Motor neuron (in vitro differentiated cells): Measurements from ENCODE around the gene BRINP1. TPM values are rescaled to one million over a fixed set of nuclear protein-coding genes. Genes with fewer than 3 reads are reported as not detected.

Experiments used
- ATAC-seq, 8 experiments: fragments of 200-7000 bp; cut with Tn5 transposase; replicated peaks in 6 of 8; 2 replicates each; pipeline ENCODE4 v1.8.0; 2021; ENCODE audit warnings: mild to moderate bottlenecking in 8 of 8, moderate library complexity in 8 of 8
- H3K27ac ChIP-seq, 2 donors: fragments of 250-450 bp; sonication (Bioruptor Pico); 2 replicates each; pipeline ENCODE4 v1.9.0; 2021; ENCODE audit warnings: antibody characterized with exemption in 2 of 2, mild to moderate bottlenecking in 2 of 2, moderate library complexity in 1 of 2
- H3K4me1 ChIP-seq, 2 donors: fragments of 250-450 bp; sonication (Bioruptor Pico); replicated peaks in 1 of 2; 2 replicates each; pipeline ENCODE4 v1.6.1; 2021; ENCODE audit warnings: antibody characterized with exemption in 2 of 2, mild to moderate bottlenecking in 2 of 2, moderate library complexity in 1 of 2
- H3K4me3 ChIP-seq, 5 donors: fragments of 250-450 bp; sonication (Bioruptor Pico); 2 replicates each; pipeline ENCODE4 v1.9.0; 2021; ENCODE audit warnings: antibody characterized with exemption in 5 of 5, mild to moderate bottlenecking in 5 of 5, moderate library complexity in 4 of 5
- whole genome bisulfite sequencing, 10 experiments: fragments of 450-650 bp; shearing (Covaris generic); methylation state at CpG; one replicate each; pipeline ENCODE4 v1.0.0; 2022; 5-methylcytosine and 5-hydroxymethylcytosine counted together
- in situ Hi-C, 9 experiments: fragments of 400-800 bp; cut with MboI; loops; one replicate each; pipeline ENCODE4 v1.15.0; 2021; ENCODE audit warnings: low sequenced_read_pairs in 9 of 9, low pct_unique_long_range_greater_than_20kb in 2 of 9; ENCODE audit not compliant: unreplicated experiment in 9 of 9
- total RNA-seq, 8 experiments: library from RNA; unstranded; fragments of 300-600 nt; gene quantifications; 2 replicates each; pipeline versions ENCODE4 v1.2.3 to v1.2.4, GENCODE V29; 2022

The BRINP1 gene
- total RNA-seq, 8 experiments from 2014 or later: 4.5 to 43.6 (median 13.1) TPM

DNA sequence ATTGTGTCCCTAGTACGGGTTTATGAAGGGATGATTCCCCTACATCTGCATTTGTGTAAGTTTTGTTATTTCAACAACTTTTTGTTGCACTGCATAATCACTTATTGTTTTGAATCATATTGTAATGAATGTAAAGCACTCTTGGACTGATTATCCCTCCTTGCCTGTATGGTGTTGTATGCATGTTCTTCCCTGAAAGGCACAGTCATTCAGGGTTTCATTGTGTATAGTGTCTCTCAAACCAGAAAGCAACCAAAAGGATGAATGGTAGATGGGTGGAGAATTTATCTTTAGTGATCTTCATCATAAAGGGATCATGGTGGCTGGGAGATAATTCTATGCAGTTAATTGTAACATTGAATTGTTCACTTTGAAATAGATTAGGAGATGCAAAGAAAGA, 247.3 kb downstream of the BRINP1 start:
- Histone ChIP-seq H3K4me3 (no peak overlapping the region), H3K4me1 (peaks cover 11 to 12% of the 10 kb centered on the region in 2 donors), H3K27ac (no peak overlapping the region)
- WGBS, 10 experiments: 0 to 83% (median 60%) methylated on average over 1 of the region's 1 CpG; no CpG with 5 or more reads in 3 of the 10 experiments
- peak in 3 of 8 experiments; percentile 29 to 59 (median 58) for ATAC-seq
- in situ Hi-C loops: no loop called here

DNA sequence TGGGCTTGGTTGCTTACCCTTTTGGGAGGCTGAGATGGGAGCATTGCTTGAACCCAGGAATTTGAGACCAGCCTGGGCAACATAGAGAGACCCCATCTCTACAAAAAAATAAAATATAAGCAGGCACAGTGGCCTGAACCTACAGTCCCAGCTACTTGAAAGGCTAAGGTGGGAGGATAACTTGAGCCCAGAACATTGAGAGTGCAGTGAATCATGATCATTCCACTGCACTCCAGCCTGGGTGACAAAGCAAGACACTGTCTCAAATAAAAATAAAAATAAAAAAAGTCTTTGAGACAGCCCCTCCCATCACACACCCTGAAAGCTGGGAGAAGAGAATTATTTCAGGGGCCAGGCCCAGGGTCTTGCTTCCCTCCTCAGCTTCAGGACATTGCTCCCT, 251.8 kb downstream of the BRINP1 start:
- in situ Hi-C loops: no loop called here
- ATAC-seq: no peak
- Histone ChIP-seq H3K27ac (no peak overlapping the region), H3K4me3 (no peak overlapping the region), H3K4me1 (peaks cover 11 to 12% of the 10 kb centered on the region in 2 donors)
